Measurements from ENCODE around the gene FMN2. TPM values are rescaled to one million over a fixed set of nuclear protein-coding genes. Genes with fewer than 3 reads are reported as not detected.

FMN2 gene
- total RNA-seq, 1 experiment from 2014 or later: 5.3 TPM

DNA sequence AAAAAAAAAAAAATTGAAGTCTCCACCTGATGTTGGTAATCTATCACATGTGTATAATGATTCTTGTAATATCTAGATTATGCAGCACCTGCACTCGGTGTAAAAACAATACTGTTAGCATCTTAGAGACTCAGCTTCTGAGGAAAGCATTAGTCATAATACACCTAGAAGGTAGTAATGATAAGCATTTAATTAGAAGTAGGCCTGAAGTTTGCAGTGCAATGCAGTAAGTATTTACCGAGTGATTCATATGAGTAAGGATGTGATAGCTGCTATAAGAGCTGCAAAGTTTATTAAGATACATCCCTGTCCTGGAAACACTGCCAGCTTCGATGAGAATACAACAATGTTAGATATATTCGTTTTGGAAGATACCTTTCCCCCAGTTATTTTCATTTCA lies 323.8 kb downstream of the FMN2 start:
- Mint-ChIP-seq H3K36me3 (ENCODE audit: insufficient read depth, unreplicated experiment) (no peaks in the 10 kb centered on the region), H3K27me3 (ENCODE audit: insufficient read depth, unreplicated experiment) (no peaks in the 10 kb centered on the region), H3K4me1 (ENCODE audit: insufficient read depth, unreplicated experiment) (peaks cover 38% of the 10 kb centered on the region), H3K9me3 (ENCODE audit: unreplicated experiment) (no peaks in the 10 kb centered on the region), H3K4me3 (ENCODE audit: unreplicated experiment) (no peak overlapping the region), H3K27ac (ENCODE audit: low read depth, unreplicated experiment) (peak overlapping the region; percentile 1)
- no peak for TF ChIP-seq CTCF (IDR thresholded peaks at IDR 0.05; ENCODE audit: unreplicated experiment)
- ChIA-PET CTCF (interaction anchor here (0.7 to 1.6 kb wide), 5 partner anchors 13 to 333 kb away, joined by 3 to 5 read pairs (median 5); no protein-coding TSS in a partner anchor), POLR2A (interaction anchor here (0.6 to 3.9 kb wide), 8 partner anchors 14 to 266 kb away, joined by 3 to 23 read pairs (median 5); no protein-coding TSS in a partner anchor)
- peak; percentile 30 for DNase-seq (ENCODE audit: unreplicated experiment)
- intact Hi-C loops (cut with micrococcal nuclease): no loop called here
- BruUV-seq (replicated peaks): no TSS peak

GRCh38 chr1:240417317-240417716 lies 325.6 kb downstream of the FMN2 start:
- intact Hi-C loops (cut with micrococcal nuclease): no loop called here
- POLR2A ChIA-PET: interaction anchor here (1.4 kb wide), 1 partner anchor 133 kb away, joined by 4 read pairs; no protein-coding TSS in a partner anchor
- no peaks in the 10 kb centered on the region for H3K36me3 Mint-ChIP-seq (ENCODE audit: insufficient read depth, unreplicated experiment)
- peak; percentile 51 for DNase-seq (ENCODE audit: unreplicated experiment)
- no TSS peak for BruUV-seq (replicated peaks)
- H3K27me3 Mint-ChIP-seq (ENCODE audit: insufficient read depth, unreplicated experiment): no peaks in the 10 kb centered on the region
- H3K27ac Mint-ChIP-seq (ENCODE audit: low read depth, unreplicated experiment): peak overlapping the region; percentile 11
- H3K4me1 Mint-ChIP-seq (ENCODE audit: insufficient read depth, unreplicated experiment): peaks cover 38% of the 10 kb centered on the region
- CTCF ChIA-PET: interaction anchor here (0.6 to 1.7 kb wide), 3 partner anchors 16 to 228 kb away, joined by 3 to 5 read pairs (median 3); no protein-coding TSS in a partner anchor
- no peak for TF ChIP-seq CTCF (IDR thresholded peaks at IDR 0.05; ENCODE audit: unreplicated experiment)
- H3K4me3 Mint-ChIP-seq (ENCODE audit: unreplicated experiment): no peak overlapping the region
- no peaks in the 10 kb centered on the region for H3K9me3 Mint-ChIP-seq (ENCODE audit: unreplicated experiment)

DNA sequence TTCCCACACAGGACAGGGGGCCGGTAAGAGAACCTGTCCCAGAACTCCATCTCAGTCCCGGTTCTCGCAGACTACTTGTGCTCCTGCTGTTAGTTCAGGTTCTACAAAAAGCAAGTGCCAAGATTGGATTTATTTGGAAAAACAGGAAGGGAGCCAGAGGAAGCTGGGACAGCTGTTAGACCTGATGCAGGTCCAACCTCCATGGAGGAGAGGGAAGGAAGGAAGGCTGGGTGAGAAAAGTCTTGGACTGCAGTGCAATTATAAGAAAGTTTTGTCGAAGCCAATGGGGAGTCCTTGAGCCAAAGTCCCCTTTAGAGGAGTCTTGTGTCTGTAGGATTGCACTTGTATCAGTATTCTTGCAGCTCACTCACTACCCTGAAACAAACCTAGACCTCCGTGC lies 329.1 kb downstream of the FMN2 start:
- no peak for TF ChIP-seq CTCF (IDR thresholded peaks at IDR 0.05; ENCODE audit: unreplicated experiment)
- H3K4me1 Mint-ChIP-seq (ENCODE audit: insufficient read depth, unreplicated experiment): peaks cover 22% of the 10 kb centered on the region
- CTCF ChIA-PET: interaction anchor here (0.5 to 1.4 kb wide), 7 partner anchors 21 to 420 kb away, joined by 3 to 4 read pairs (median 3); no protein-coding TSS in a partner anchor
- intact Hi-C loops (cut with micrococcal nuclease): no loop called here
- DNase-seq (ENCODE audit: unreplicated experiment): no peak
- H3K27me3 Mint-ChIP-seq (ENCODE audit: insufficient read depth, unreplicated experiment): no peaks in the 10 kb centered on the region
- no TSS peak for BruUV-seq (replicated peaks)
- no peak overlapping the region for H3K27ac Mint-ChIP-seq (ENCODE audit: low read depth, unreplicated experiment)
- POLR2A ChIA-PET: interaction anchor here (0.5 to 0.6 kb wide), 3 partner anchors 188 to 1904 kb away, joined by 3 read pairs; no protein-coding TSS in a partner anchor
- H3K4me3 Mint-ChIP-seq (ENCODE audit: unreplicated experiment): no peak overlapping the region
- no peaks in the 10 kb centered on the region for H3K36me3 Mint-ChIP-seq (ENCODE audit: insufficient read depth, unreplicated experiment)
- H3K9me3 Mint-ChIP-seq (ENCODE audit: unreplicated experiment): no peaks in the 10 kb centered on the region

GRCh38 chr1:240423246-240423924 lies 331.7 kb downstream of the FMN2 start:
- CTCF ChIA-PET: interaction anchor here (0.6 to 0.7 kb wide), 2 partner anchors 867 to 1040 kb away, joined by 3 read pairs; no protein-coding TSS in a partner anchor
- DNase-seq (ENCODE audit: unreplicated experiment): no peak
- no peak overlapping the region for H3K27ac Mint-ChIP-seq (ENCODE audit: low read depth, unreplicated experiment)
- intact Hi-C loops (cut with micrococcal nuclease): no loop called here
- no TSS peak for BruUV-seq (replicated peaks)
- H3K36me3 Mint-ChIP-seq (ENCODE audit: insufficient read depth, unreplicated experiment): no peaks in the 10 kb centered on the region
- POLR2A ChIA-PET: no interaction called here
- no peaks in the 10 kb centered on the region for H3K4me1 Mint-ChIP-seq (ENCODE audit: insufficient read depth, unreplicated experiment)
- H3K27me3 Mint-ChIP-seq (ENCODE audit: insufficient read depth, unreplicated experiment): no peaks in the 10 kb centered on the region
- TF ChIP-seq CTCF (IDR thresholded peaks at IDR 0.05; ENCODE audit: unreplicated experiment): no peak
- no peaks in the 10 kb centered on the region for H3K9me3 Mint-ChIP-seq (ENCODE audit: unreplicated experiment)
- no peak overlapping the region for H3K4me3 Mint-ChIP-seq (ENCODE audit: unreplicated experiment)
